SK-N-MC (cell line): ENCODE data around the gene PLXDC2.

Experiments
- DNase-seq: peaks from one replicate; pipeline ENCODE4 v3.0.0-alpha.2; 2011; ENCODE audit warnings: low read depth, low spot score
- H3K27ac ChIP-seq: fragments of 200-600 bp; sonication (generic); 2 replicates; pipeline ENCODE4 v1.5.1; 2016; ENCODE audit warnings: mixed run types
- H3K36me3 ChIP-seq: fragments of 200-600 bp; sonication (generic); 2 replicates; pipeline ENCODE4 v1.6.1; 2017; ENCODE audit warnings: antibody characterized with exemption, low read length, mixed read lengths; ENCODE audit not compliant: insufficient read depth
- H3K4me3 ChIP-seq: fragments of 200-600 bp; sonication (generic); 2 replicates; pipeline ENCODE4 v1.5.1; 2016
- H3K9ac ChIP-seq: fragments of 200-600 bp; sonication (generic); 2 replicates; pipeline ENCODE4 v1.8.0; 2017; ENCODE audit warnings: mixed run types, mixed read lengths; ENCODE audit not compliant: insufficient read length
- H3K9me3 ChIP-seq: fragments of 200-600 bp; sonication (generic); 2 replicates; pipeline ENCODE4 v1.6.1; 2017; ENCODE audit warnings: low read depth, mild to moderate bottlenecking, antibody characterized with exemption, low read length, moderate library complexity, mixed read lengths
- EZH2 ChIP-seq: fragments of 200-600 bp; sonication (generic); IDR thresholded peaks from one replicate; pipeline ENCODE4 v1.6.1; 2017; ENCODE audit warnings: antibody characterized with exemption
- FOXP2 ChIP-seq: optimal IDR thresholded peaks from 2 replicates; pipeline ENCODE3; 2011; ENCODE audit warnings: mild to moderate bottlenecking, moderate library complexity; ENCODE audit not compliant: insufficient read depth; ENCODE audit errors: extremely low read length, control extremely low read depth
- POLR2AphosphoS5 ChIP-seq: IDR thresholded peaks from 2 replicates; pipeline ENCODE4 v1.6.1; 2012; ENCODE audit warnings: mild to moderate bottlenecking, low read depth, low read length, borderline replicate concordance

Gene PLXDC2

GRCh38 chr10:20105236-20105635 is 289.0 kb downstream of the PLXDC2 start:
- TF ChIP-seq EZH2 (no peak), POLR2AphosphoS5 (no peak), FOXP2 (no peak)
- DNase-seq: no peak
- H3K9ac ChIP-seq: no peak overlapping the region

DNA sequence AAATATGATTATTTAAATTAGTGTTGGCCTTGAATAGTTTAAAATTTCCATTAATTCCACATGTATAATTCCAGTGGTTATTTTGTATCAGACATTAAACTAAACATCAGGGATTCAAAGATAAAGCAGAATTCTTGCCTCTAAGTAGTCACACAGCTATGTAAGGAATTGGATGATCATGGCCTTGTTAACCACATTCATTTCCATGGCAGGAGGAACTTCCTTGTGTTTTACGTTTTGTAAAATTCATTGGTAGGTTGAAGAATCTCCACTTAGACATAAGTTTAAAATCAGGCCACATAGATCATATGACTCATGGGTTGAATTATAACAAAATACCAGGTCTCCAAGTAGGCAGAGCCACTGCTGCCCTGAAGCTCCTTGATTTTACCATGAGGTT is 289.7 kb downstream of the PLXDC2 start:
- TF ChIP-seq FOXP2 (no peak), EZH2 (no peak), POLR2AphosphoS5 (no peak)
- no peak for DNase-seq
- peaks cover 3% of the 10 kb centered on the region; the same call in 1 of the 2 replicates for H3K36me3 ChIP-seq
- H3K9me3 ChIP-seq: no peaks in the 10 kb centered on the region
- no peak overlapping the region for H3K27ac ChIP-seq
- H3K4me3 ChIP-seq: no peak overlapping the region
- H3K9ac ChIP-seq: no peak overlapping the region

More at GRCh38 chr10:20105236-20105635, 289.0 kb downstream of the PLXDC2 start:
- H3K9me3 ChIP-seq: no peaks in the 10 kb centered on the region
- H3K27ac ChIP-seq: no peak overlapping the region
- no peaks in the 10 kb centered on the region; the same call in 1 of the 2 replicates for H3K36me3 ChIP-seq
- H3K4me3 ChIP-seq: no peak overlapping the region

GRCh38 chr10:20108021-20108420 is 291.8 kb downstream of the PLXDC2 start:
- no peak overlapping the region for H3K9ac ChIP-seq
- TF ChIP-seq FOXP2 (no peak), EZH2 (no peak), POLR2AphosphoS5 (no peak)
- H3K36me3 ChIP-seq: peaks cover 3% of the 10 kb centered on the region; the same call in 1 of the 2 replicates
- no peak for DNase-seq
- H3K9me3 ChIP-seq: no peaks in the 10 kb centered on the region
- no peak overlapping the region for H3K4me3 ChIP-seq
- H3K27ac ChIP-seq: no peak overlapping the region

DNA sequence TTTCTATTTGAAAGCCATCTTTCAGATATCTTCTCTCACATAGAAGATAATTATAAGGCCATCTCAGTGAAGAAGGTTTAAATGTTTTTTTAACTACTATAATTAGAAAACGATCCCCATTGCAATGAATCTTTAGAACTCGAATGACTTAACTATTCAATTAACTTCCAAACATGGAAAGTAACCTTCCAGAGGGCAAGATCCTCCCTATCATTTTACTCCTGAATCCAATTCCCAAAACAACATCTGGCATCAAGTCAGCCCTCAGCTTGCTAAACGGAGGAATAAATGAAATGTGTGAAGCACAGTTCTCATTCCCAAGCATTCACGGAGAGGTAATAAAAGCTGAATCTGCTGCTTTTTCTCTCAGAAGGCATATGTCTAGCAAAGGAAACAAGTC is 293.4 kb downstream of the PLXDC2 start:
- DNase-seq: no peak

GRCh38 chr10:20110125-20111100 is 294.2 kb downstream of the PLXDC2 start:
- H3K9ac ChIP-seq: no peak overlapping the region

More for the DNA sequence above, 293.4 kb downstream of the PLXDC2 start:
- Histone ChIP-seq H3K36me3 (peaks cover 3% of the 10 kb centered on the region; the same call in 1 of the 2 replicates), H3K4me3 (no peak overlapping the region), H3K9me3 (no peaks in the 10 kb centered on the region), H3K9ac (no peak overlapping the region), H3K27ac (no peak overlapping the region)
- TF ChIP-seq POLR2AphosphoS5 (no peak), FOXP2 (no peak), EZH2 (no peak)

GRCh38 chr10:20114179-20114578 is 297.9 kb downstream of the PLXDC2 start:
- Histone ChIP-seq H3K4me3 (no peak overlapping the region), H3K27ac (no peak overlapping the region), H3K36me3 (peaks cover 3% of the 10 kb centered on the region; the same call in 1 of the 2 replicates), H3K9ac (no peak overlapping the region), H3K9me3 (no peaks in the 10 kb centered on the region)
- no peak for DNase-seq
- TF ChIP-seq FOXP2 (no peak), EZH2 (no peak), POLR2AphosphoS5 (no peak)

More at GRCh38 chr10:20110125-20111100, 294.2 kb downstream of the PLXDC2 start:
- no peak for DNase-seq
- TF ChIP-seq POLR2AphosphoS5 (no peak), EZH2 (no peak), FOXP2 (no peak)
- Histone ChIP-seq H3K27ac (no peak overlapping the region), H3K9me3 (no peaks in the 10 kb centered on the region), H3K36me3 (peaks cover 3% of the 10 kb centered on the region; the same call in 1 of the 2 replicates), H3K4me3 (no peak overlapping the region)

GRCh38 chr10:20115894-20116293 is 299.7 kb downstream of the PLXDC2 start:
- DNase-seq: no peak
- Histone ChIP-seq H3K36me3 (no peaks in the 10 kb centered on the region; the same call in 1 of the 2 replicates), H3K9ac (no peak overlapping the region), H3K27ac (no peak overlapping the region), H3K9me3 (no peaks in the 10 kb centered on the region), H3K4me3 (no peak overlapping the region)
- TF ChIP-seq POLR2AphosphoS5 (no peak), EZH2 (no peak), FOXP2 (no peak)

DNA sequence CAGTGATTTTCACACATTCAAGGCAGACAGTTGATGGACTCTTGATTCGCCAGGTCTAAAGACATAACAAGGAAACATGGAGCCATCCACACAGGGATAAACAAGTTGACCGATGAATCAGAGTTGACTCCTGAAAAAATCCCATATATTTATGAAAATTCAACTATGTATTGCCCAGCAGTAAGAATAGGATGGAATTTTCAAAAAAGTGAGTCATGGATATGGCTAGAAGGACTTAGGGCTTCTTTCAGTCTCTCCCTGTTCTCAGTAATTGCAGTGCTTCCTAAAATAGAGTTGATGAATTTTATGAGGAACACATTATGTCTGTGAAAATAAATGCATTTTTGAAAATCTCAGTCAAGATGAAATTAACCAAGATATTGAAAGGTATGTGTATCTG is 301.2 kb downstream of the PLXDC2 start:
- Histone ChIP-seq H3K4me3 (no peak overlapping the region), H3K9ac (no peak overlapping the region), H3K27ac (no peak overlapping the region), H3K9me3 (no peaks in the 10 kb centered on the region), H3K36me3 (no peaks in the 10 kb centered on the region)
- TF ChIP-seq POLR2AphosphoS5 (no peak), FOXP2 (no peak), EZH2 (no peak)
- DNase-seq: no peak
